SKM-1 treated with dmso at 0.1 percent for 144 hours (cell line): ENCODE data around the gene DYRK1B.
"Not testable (repeated sequence)": the region's sequence is repeated elsewhere in the genome, so short reads cannot be mapped to it uniquely, and the experiment has no call there.

Source experiments
- DNase-seq: peaks from one replicate; lab custom pipeline; 2025; ENCODE audit not compliant: unreplicated experiment; lab: John Stamatoyannopoulos, UW

The DYRK1B gene

GRCh38 chr19:39813264-39813993 lies 20.5 kb downstream of the DYRK1B start:
- DNase-seq, result no peak

GRCh38 chr19:39811064-39811463 lies 22.9 kb downstream of the DYRK1B start:
- DNase-seq, result no peak

DNA sequence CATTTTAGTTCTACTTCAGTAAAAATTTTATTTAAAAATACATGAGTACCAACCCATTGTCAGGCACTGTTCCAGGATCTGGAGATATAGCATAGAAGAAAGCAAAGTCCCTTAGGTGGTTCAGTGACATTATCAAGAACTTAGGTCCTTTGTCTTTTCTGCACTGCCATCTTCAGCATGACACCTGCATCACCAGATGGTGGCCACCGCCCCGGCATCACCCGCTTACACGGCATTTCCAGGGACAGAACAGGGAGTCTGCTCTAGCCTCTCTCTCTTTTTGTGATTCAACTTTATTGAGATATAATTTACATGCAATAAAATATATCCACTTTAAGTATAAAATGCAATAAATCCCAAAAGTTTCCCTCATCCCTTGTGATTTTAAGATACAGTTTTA lies 23.5 kb downstream of the DYRK1B start:
- no peak for DNase-seq

GRCh38 chr19:39809368-39809767 lies 24.6 kb downstream of the DYRK1B start:
- DNase-seq, result no peak

DNA sequence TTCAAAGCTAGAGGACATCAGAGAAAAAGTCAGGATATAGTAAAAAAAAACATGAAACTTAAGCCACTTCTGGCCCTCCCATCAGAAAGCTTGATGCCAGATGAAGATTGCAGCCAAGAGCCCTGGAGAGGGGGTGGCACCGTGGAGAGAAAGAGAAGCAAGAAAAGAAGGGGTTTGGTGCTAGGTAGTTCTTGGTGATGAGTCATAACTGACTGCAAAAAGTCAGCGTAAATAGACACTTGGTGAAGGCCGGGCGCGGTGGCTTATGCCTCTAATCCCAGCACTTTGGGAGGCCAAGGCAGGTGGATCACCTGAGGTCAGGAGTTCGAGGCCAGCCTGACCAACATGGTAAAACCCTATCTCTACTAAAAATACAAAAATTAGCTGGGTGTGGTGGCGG lies 25.3 kb downstream of the DYRK1B start:
- not testable (repeated sequence) for DNase-seq

- DNase-seq, result no peak
Measured at GRCh38 chr19:39807846-39808364, 26.1 kb downstream of the DYRK1B start.

GRCh38 chr19:39805104-39805503 lies 28.9 kb downstream of the DYRK1B start:
- DNase-seq, result no peak

- no peak for DNase-seq
Measured at GRCh38 chr19:39802958-39803357, 31.0 kb downstream of the DYRK1B start.

DNA sequence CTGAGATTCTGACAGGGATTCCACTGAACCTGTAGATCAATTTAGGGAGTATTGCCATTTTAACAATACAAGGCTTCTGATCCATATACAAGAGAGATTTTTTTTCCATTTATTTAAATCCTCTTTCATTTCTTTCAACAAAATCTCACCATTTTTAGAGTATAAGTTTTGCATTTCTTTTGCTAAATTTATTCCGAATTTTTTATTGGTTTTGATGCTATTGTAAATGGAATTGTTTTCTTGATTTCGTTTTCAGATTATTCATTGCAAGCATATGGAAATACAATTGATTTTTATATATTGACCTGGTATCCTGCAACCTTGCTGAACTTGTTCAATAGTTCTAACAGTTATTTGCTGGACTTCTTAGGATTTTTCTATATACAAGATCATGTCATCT lies 36.9 kb downstream of the DYRK1B start:
- no peak for DNase-seq

GRCh38 chr19:39796000-39796498 lies 37.9 kb downstream of the DYRK1B start:
- DNase-seq, result no peak

- peak; percentile 37 for DNase-seq
Measured at GRCh38 chr19:39795001-39795400, 39.0 kb downstream of the DYRK1B start.

- peak; percentile 53 for DNase-seq
Measured at GRCh38 chr19:39792999-39793546, 40.9 kb downstream of the DYRK1B start.

DNA sequence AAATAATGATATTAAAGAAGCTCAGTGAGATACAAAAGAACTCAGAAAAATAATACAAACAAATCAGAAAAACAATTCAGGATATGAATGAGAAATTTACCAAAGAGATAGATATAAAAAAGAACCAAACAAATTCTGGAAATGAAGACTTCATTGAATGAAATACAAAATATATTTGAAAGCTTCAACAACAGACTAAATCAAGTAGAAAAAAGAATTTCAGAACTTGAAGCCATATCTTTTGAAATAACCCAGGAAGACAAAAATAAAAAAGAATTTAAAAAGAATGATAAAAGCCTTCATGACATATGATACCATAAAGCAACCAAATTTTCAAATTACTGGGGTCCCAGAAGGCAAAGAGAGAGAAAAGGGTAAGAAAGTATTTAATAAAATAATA lies 45.7 kb downstream of the DYRK1B start:
- no peak for DNase-seq

DNA sequence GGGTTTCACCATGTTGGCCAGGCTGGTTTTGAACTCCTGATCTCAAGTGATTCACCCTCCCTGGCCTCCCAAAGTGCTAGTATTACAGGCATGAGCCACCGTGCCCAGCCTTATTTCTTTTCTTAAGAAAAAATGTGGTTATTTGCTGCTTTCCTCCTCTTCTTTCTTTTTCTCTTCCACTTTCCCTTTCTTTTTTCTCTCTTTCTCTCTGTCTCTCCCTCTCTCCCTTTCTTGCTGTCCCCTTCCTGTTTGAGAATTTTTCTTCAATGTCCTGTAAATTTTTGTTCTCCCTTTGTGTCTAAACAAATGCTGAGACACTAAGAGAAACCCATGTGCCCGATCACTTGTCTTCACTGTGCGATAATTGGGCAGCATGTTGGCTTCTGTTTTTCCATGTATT lies 53.1 kb downstream of the DYRK1B start:
- no peak for DNase-seq

- no peak for DNase-seq
Measured at GRCh38 chr19:39778763-39779162, 55.2 kb downstream of the DYRK1B start, which contains the start of gene LEUTX. TSS of gene LEUTX (plus strand) at chr19:39778854. CDS start at chr19:39778921, 67 bp downstream.
